LoVo (cell line): ENCODE data around the gene TJP1.
"Not testable (repeated sequence)": the region's sequence is repeated elsewhere in the genome, so short reads cannot be mapped to it uniquely, and the experiment has no call there.

Source experiments
- DNase-seq: peaks from one replicate; pipeline ENCODE4 v3.0.0-alpha.2; 2016; ENCODE audit warnings: low spot score

TJP1 gene

GRCh38 chr15:29838352-29839010, 16.2 kb upstream of the TJP1 start:
- no peak for DNase-seq

GRCh38 chr15:29835301-29835700, 13.0 kb upstream of the TJP1 start:
- DNase-seq, result no peak

- no peak for DNase-seq
Measured at GRCh38 chr15:29832709-29833108, 10.4 kb upstream of the TJP1 start.

GRCh38 chr15:29826908-29827820, 4.9 kb upstream of the TJP1 start:
- DNase-seq, result no peak

- DNase-seq, result no peak
Measured at GRCh38 chr15:29825227-29825626, 3.0 kb upstream of the TJP1 start.

GRCh38 chr15:29822684-29823459, 604 bp upstream of the TJP1 start:
- DNase-seq, result peak; percentile 70

GRCh38 chr15:29821416-29822099, 710 bp downstream of the TJP1 start:
- peak; percentile 84 for DNase-seq

GRCh38 chr15:29820394-29821154, 1.7 kb downstream of the TJP1 start:
- no peak for DNase-seq

- no peak for DNase-seq
Measured at GRCh38 chr15:29819979-29820378, 2.3 kb downstream of the TJP1 start.

- no peak for DNase-seq
Measured at GRCh38 chr15:29818141-29818540, 4.1 kb downstream of the TJP1 start.

- DNase-seq, result not testable (repeated sequence)
Measured at GRCh38 chr15:29817455-29817854, 4.8 kb downstream of the TJP1 start.

GRCh38 chr15:29815000-29815710, 7.1 kb downstream of the TJP1 start:
- DNase-seq, result no peak

- DNase-seq, result no peak
Measured at GRCh38 chr15:29813009-29813408, 9.3 kb downstream of the TJP1 start.

GRCh38 chr15:29812384-29812694, 9.9 kb downstream of the TJP1 start:
- peak; percentile 13 for DNase-seq

- no peak for DNase-seq
Measured at GRCh38 chr15:29811691-29812383, 10.4 kb downstream of the TJP1 start.

GRCh38 chr15:29805708-29806104, 16.6 kb downstream of the TJP1 start:
- no peak for DNase-seq

GRCh38 chr15:29805043-29805707, 17.1 kb downstream of the TJP1 start:
- DNase-seq, result no peak

- no peak for DNase-seq
Measured at GRCh38 chr15:29802411-29802810, 19.9 kb downstream of the TJP1 start.

- DNase-seq, result no peak
Measured at GRCh38 chr15:29800491-29801366, 21.5 kb downstream of the TJP1 start.
